Right atrium auricular region (tissue), 2 donors: ENCODE results near the gene EFNA5. TPM values are rescaled to one million over a fixed set of nuclear protein-coding genes. Genes with fewer than 3 reads are reported as not detected.

Source experiments
- DNase-seq: peaks from one replicate; pipeline ENCODE4 v3.0.0-alpha.2; 2019; ENCODE audit warnings: low spot score
- H3K27ac ChIP-seq, 2 donors: fragments of 200-600 bp; sonication (generic); 1 replicate in 1 of 2; 2 replicates in 1 of 2; pipeline ENCODE4 v1.5.1; 2016 to 2019
- H3K27me3 ChIP-seq, 2 donors: fragments of 200-600 bp; sonication (generic); one replicate each; pipeline versions ENCODE4 v1.5.1 to v1.6.0; 2017 to 2019
- H3K36me3 ChIP-seq: fragments of 200-600 bp; sonication (generic); one replicate; pipeline ENCODE4 v1.5.1; 2016
- H3K4me1 ChIP-seq, 2 donors: fragments of 200-600 bp; sonication (generic); one replicate each; pipeline versions ENCODE4 v1.5.1 to v1.6.0; 2017 to 2019
- H3K4me3 ChIP-seq, 2 donors: fragments of 200-600 bp; sonication (generic); 1 replicate in 1 of 2; 2 replicates in 1 of 2; pipeline ENCODE4 v1.5.1; 2017 to 2019; ENCODE audit warnings: mild to moderate bottlenecking in 1 of 2, moderate library complexity in 1 of 2
- H3K9me3 ChIP-seq, 2 donors: fragments of 200-600 bp; sonication (generic); one replicate each; pipeline ENCODE4 v1.5.1; 2019
- total RNA-seq, 2 donors: library from RNA; depleted of rRNA; stranded (reverse); fragments of >200 nt; gene quantifications; one replicate each; pipeline ENCODE4 v1.1.0, GENCODE V29; 2016
- TF ChIP-seq, protein P1 (sequence below), 2 donors: fragments of 200-600 bp; sonication (generic); IDR thresholded peaks; one replicate each; pipeline ENCODE4 v1.5.1; 2019; ENCODE audit warnings: antibody characterized with exemption in 2 of 2

Gene EFNA5
- total RNA-seq, 2 donors from 2014 or later, result 17.0 to 19.2 TPM

DNA sequence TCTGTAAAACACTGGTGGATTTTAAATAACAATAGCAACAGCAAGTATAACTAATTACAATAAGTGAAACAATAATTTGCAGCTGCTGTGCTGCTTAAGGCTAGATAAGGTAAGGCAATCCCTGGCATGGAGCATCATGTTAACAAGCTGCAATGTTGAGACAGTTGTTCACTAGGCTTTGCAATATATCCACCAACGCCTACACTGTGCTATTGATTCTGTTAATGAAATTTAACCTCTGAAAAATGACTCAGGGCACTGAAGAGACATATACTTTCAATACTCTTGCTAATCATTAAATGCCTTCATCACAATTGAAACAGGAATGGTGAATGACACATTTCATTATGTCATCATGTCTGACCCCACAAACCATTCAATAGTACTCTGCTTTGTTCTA, 255.0 kb downstream of the EFNA5 start:
- no peaks in the 10 kb centered on the region for H3K27me3 ChIP-seq
- TF ChIP-seq, protein P1, sequence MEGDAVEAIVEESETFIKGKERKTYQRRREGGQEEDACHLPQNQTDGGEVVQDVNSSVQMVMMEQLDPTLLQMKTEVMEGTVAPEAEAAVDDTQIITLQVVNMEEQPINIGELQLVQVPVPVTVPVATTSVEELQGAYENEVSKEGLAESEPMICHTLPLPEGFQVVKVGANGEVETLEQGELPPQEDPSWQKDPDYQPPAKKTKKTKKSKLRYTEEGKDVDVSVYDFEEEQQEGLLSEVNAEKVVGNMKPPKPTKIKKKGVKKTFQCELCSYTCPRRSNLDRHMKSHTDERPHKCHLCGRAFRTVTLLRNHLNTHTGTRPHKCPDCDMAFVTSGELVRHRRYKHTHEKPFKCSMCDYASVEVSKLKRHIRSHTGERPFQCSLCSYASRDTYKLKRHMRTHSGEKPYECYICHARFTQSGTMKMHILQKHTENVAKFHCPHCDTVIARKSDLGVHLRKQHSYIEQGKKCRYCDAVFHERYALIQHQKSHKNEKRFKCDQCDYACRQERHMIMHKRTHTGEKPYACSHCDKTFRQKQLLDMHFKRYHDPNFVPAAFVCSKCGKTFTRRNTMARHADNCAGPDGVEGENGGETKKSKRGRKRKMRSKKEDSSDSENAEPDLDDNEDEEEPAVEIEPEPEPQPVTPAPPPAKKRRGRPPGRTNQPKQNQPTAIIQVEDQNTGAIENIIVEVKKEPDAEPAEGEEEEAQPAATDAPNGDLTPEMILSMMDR (IDR thresholded peaks at IDR 0.05), result no peak
- H3K4me3 ChIP-seq, result no peak overlapping the region
- no peak for DNase-seq
- H3K36me3 ChIP-seq, result no peaks in the 10 kb centered on the region
- H3K27ac ChIP-seq, result no peak overlapping the region
- H3K4me1 ChIP-seq, result peaks cover 0 to 20% of the 10 kb centered on the region in 2 donors
- no peaks in the 10 kb centered on the region for H3K9me3 ChIP-seq

DNA sequence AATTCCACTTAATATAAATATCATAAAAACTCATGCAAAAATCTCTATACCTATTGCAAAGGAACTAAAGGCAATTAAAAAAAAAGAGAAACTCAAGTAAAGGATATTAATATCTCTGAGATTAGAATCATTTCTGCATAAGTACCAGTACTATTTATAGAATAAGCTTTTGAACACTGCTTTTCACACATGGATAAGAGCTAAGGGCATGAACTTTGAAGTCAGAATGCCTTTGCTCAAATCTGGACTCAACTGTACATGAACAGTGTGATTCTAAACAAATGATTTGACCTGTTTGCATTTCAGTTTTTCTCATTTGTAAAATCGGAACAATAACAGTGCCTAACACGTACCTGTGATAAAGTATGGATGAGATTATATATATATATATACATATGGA, 255.9 kb downstream of the EFNA5 start:
- Histone ChIP-seq H3K4me1 (peaks cover 0 to 20% of the 10 kb centered on the region in 2 donors), H3K36me3 (no peaks in the 10 kb centered on the region), H3K27ac (no peak overlapping the region), H3K4me3 (no peak overlapping the region), H3K9me3 (no peaks in the 10 kb centered on the region), H3K27me3 (no peaks in the 10 kb centered on the region)
- TF ChIP-seq, protein P1 (IDR thresholded peaks at IDR 0.05), result no peak
- no peak for DNase-seq

DNA sequence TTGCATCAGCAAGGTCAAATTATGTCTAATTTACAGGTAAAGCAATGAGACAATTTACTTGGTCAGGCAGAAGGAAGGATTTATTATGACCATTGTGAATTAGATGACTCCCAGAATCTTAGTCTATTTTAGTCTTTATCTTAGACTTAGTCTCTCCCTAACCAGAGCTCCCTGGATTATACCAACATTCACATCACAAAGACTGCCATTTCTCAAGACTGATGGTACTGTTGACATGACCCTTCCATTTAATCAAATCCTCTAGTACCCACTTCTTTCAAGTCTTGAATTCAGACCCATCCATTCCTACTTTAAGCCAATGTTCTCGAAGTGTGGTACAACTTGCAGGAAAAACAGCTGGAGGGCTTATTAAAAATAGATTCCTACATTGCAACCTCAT, 257.0 kb downstream of the EFNA5 start:
- Histone ChIP-seq H3K9me3 (no peaks in the 10 kb centered on the region), H3K27ac (peak overlapping the region in 1 of 2 donors; percentile 15), H3K4me1 (peaks cover 0 to 20% of the 10 kb centered on the region in 2 donors), H3K27me3 (no peaks in the 10 kb centered on the region), H3K36me3 (no peaks in the 10 kb centered on the region), H3K4me3 (no peak overlapping the region)
- DNase-seq, result no peak
- TF ChIP-seq, protein P1 (IDR thresholded peaks at IDR 0.05), result no peak

DNA sequence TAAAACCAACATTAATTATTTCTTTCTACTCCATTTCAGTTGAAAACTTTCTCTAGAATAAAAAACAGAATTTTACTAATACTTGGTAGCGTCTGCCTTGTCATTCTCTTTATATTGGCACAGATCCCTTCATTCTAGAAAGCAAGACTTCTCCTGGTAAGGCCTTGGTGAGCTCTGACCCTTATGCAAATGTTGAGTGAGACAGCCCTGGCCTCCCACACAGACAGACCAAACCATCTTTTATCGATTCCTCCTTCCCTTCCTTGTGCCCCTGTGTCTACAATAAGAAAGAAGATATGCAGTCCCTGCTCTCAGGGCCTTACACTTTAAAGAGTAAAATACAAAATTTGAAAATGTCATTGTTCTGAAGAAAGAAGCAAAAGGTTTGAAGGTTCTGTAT, 262.2 kb downstream of the EFNA5 start:
- DNase-seq, result no peak
- peaks cover 0 to 2% of the 10 kb centered on the region in 2 donors for H3K4me1 ChIP-seq
- H3K36me3 ChIP-seq, result no peaks in the 10 kb centered on the region
- TF ChIP-seq, protein P1 (IDR thresholded peaks at IDR 0.05), result no peak
- no peak overlapping the region for H3K27ac ChIP-seq
- H3K4me3 ChIP-seq, result no peak overlapping the region
- no peaks in the 10 kb centered on the region for H3K27me3 ChIP-seq
- H3K9me3 ChIP-seq, result no peaks in the 10 kb centered on the region

DNA sequence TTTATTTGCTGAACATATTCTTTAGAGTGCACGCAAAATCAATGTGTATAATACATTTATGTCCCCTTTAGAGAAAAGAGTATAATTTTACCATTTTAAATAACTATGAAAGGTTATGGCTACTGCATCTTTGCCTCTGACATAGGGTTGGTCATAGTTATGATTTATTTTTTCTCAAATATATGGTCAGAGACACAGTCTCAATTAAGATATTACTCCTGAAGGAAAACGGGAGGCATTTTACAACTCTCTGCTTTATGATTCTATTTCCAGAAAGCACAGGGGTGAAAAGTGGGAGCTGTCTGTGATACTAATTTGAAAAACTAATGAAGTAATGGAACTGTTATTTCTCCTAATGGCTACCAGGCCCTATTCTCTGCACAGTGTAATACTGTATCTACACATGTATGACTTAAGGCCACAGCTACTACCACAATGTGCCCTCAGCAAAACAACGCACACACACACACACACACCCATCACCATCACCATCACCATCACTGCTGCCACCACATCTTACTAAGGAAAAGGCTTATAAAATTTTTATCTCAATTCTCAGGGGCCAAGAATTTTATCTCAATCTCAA, 262.9 kb downstream of the EFNA5 start:
- DNase-seq, result no peak
- H3K27me3 ChIP-seq, result no peaks in the 10 kb centered on the region
- peaks cover 0 to 7% of the 10 kb centered on the region in 2 donors for H3K4me1 ChIP-seq
- H3K9me3 ChIP-seq, result no peaks in the 10 kb centered on the region
- TF ChIP-seq, protein P1 (IDR thresholded peaks at IDR 0.05), result no peak
- H3K36me3 ChIP-seq, result no peaks in the 10 kb centered on the region
- no peak overlapping the region for H3K27ac ChIP-seq
- H3K4me3 ChIP-seq, result no peak overlapping the region
